Memory B cell (primary cell): Measurements from ENCODE around the gene SLC16A11.

ENCODE experiments used
- ATAC-seq: fragments of 150-1000 bp; cut with Tn5 transposase; 2 replicates; pipeline ENCODE4 v1.10.0; 2021; ENCODE audit warnings: low read depth, mild to moderate bottlenecking, moderate library complexity
- DNase-seq, 2 donors: peaks; one replicate each; pipeline ENCODE4 v3.0.0; 2022; ENCODE audit warnings: low spot score in 2 of 2
- H3K27ac Mint-ChIP-seq: one replicate; pipeline ENCODE4 v1.8.0; 2022; ENCODE audit warnings: mild to moderate bottlenecking, moderate library complexity, mixed read lengths
- H3K27me3 Mint-ChIP-seq: one replicate; pipeline ENCODE4 v1.8.0; 2022; ENCODE audit warnings: mixed read lengths
- H3K36me3 Mint-ChIP-seq: one replicate; pipeline ENCODE4 v1.8.0; 2022; ENCODE audit warnings: mild to moderate bottlenecking, mixed read lengths
- H3K4me1 Mint-ChIP-seq: one replicate; pipeline ENCODE4 v1.8.0; 2022; ENCODE audit warnings: mixed read lengths
- H3K4me3 Mint-ChIP-seq: one replicate; pipeline ENCODE4 v1.8.0; 2022; ENCODE audit warnings: mild to moderate bottlenecking, moderate library complexity, mixed read lengths
- H3K9me3 Mint-ChIP-seq: one replicate; pipeline ENCODE4 v1.8.0; 2022; ENCODE audit warnings: mixed read lengths

Gene SLC16A11

DNA sequence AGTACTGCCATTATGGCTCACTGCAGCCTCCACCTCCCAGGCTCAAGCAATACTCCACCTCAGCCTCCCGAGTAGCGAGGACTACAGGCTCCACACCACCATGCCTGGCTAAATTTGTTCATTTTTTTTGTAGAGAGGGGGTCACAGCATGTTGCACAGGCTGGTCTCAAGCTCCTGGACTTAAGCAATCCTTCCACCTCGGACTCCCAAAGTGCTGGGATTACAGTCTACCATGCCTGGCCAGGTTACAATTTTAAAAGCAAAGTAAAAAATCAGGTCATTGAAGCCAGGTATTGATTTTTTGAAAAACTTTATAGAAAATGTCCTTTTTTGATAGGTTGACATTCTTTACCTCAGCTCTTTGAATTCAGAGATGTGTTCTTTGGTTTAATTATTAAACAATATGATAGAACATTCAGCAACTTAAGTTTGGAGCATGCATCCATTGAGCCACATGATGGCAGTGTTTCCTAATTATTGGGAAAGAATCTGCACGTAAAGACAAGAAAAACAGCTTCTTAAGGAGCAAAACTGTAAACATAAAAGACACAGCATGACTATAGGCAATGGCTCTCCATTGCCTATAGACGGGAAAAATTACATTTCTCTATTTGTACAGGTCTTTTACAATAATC, 1.7 kb upstream of the SLC16A11 start:
- Mint-ChIP-seq H3K9me3 (no peaks in the 10 kb centered on the region), H3K27me3 (no peaks in the 10 kb centered on the region), H3K36me3 (no peaks in the 10 kb centered on the region), H3K27ac (peak overlapping the region; percentile 86), H3K4me3 (peak overlapping the region; percentile 85), H3K4me1 (peaks cover 26% of the 10 kb centered on the region)
- ATAC-seq (peak; percentile 33), DNase-seq (peak in 1 of 2 donors; percentile 61)

DNA sequence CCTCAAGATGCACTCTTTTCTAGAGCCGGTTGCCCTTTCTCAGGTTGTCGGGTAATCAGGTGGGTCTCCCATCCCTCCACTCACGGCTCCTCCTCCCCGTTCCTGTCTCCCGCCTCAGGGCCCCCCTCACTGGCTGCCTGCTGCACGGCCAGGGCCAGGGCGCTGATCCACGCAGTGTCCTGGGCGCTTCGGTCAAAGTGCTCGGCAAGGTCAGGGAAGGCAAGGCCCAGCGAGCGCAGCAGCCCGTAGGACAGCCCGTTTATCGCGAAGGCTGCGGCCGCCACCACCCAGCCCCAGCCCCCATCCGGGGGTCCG, 753 bp downstream of the SLC16A11 start:
- Mint-ChIP-seq H3K27me3 (no peaks in the 10 kb centered on the region), H3K4me3 (peak overlapping the region; percentile 83), H3K27ac (no peak overlapping the region), H3K9me3 (no peaks in the 10 kb centered on the region), H3K4me1 (peaks cover 35% of the 10 kb centered on the region), H3K36me3 (peaks cover 4% of the 10 kb centered on the region)
- no peak for DNase-seq
- no peak for ATAC-seq

DNA sequence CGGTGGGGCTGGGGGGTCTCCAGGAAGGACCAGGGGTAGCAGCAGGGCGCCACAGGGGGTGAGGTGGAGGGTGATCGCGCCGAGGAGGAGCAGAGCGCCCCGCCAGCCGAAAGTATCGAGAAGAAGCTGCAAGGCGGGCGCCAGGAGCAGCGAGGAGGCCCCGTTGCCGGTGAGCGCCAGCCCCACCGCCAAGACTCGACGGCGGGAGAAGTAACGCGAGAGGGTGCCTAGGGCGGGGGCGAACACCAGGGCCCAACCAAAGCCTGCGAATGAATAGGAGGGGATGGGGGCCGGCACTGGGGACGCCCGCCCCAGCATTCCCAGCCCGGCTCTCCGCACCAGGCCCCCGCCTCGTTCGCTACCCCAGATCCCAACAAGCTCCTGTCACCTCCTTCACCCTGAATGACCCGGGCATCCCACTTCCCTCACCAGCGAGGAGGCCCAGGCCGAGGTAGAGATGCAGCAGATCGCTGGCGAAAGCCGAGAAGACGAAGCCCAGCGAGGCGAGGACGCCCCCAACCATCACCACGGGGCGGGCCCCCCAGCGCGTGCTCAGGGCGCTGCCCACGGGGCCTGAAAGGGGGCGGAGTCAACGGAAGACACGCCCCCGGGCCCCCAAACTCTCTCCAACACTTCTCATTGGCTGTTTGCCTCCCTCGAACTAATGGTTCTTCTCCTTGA, 1.3 kb downstream of the SLC16A11 start:
- peaks cover 37% of the 10 kb centered on the region for H3K4me1 Mint-ChIP-seq
- H3K27me3 Mint-ChIP-seq: no peaks in the 10 kb centered on the region
- DNase-seq (peak; percentile 40 to 57), ATAC-seq (peak; percentile 26)
- H3K9me3 Mint-ChIP-seq: no peaks in the 10 kb centered on the region
- H3K4me3 Mint-ChIP-seq: peak overlapping the region; percentile 83
- peaks cover 4% of the 10 kb centered on the region for H3K36me3 Mint-ChIP-seq
- peak overlapping the region; percentile 87 for H3K27ac Mint-ChIP-seq

DNA sequence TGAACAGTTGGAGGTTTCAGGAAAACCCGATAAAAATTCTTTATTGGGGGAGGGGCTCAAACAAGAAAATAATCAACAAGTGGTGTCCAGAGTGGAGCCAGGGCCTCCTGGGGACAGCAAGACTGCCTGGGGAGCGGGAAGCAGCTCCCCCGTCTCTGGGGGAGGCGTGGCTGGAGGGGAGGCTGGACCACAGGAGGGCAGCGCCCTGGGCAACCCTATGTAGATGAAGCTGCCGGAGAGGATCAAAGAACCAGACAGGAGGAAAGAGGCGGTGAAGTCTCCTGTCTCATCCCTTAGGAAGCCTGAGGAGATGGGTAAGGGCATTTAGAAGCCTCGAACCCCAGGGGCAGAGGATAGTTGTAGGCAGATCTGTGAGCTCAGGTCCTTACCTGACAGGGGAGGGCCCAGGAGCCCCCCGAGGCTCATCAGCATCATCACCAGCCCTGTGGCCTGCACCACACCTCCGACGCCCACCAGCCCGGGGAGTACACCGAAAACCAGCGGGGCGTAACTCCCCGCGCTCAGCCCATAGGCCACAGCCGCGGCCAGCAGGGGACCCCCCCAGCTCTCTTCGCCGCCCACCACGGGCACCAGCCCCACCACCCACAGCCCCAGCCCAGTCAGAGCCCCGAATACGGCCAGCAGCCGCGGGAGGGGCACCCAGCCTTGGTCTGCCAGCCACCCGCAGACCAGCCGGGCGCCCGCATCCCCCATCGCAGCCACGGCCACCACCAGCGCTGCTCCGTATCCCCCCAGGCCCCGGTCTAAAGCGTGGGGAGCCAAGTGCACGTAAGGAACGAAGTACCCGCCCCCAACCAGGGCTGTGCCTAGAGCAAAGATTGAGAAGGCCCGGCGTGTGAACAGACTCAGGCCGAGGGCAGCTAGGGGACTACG, 2.0 kb downstream of the SLC16A11 start:
- DNase-seq: peak in 1 of 2 donors; percentile 20
- ATAC-seq: peak; percentile 21
- no peaks in the 10 kb centered on the region for H3K27me3 Mint-ChIP-seq
- H3K9me3 Mint-ChIP-seq: no peaks in the 10 kb centered on the region
- H3K4me1 Mint-ChIP-seq: peaks cover 32% of the 10 kb centered on the region
- peak overlapping the region; percentile 87 for H3K27ac Mint-ChIP-seq
- peaks cover 4% of the 10 kb centered on the region for H3K36me3 Mint-ChIP-seq
- peak overlapping the region; percentile 83 for H3K4me3 Mint-ChIP-seq

DNA sequence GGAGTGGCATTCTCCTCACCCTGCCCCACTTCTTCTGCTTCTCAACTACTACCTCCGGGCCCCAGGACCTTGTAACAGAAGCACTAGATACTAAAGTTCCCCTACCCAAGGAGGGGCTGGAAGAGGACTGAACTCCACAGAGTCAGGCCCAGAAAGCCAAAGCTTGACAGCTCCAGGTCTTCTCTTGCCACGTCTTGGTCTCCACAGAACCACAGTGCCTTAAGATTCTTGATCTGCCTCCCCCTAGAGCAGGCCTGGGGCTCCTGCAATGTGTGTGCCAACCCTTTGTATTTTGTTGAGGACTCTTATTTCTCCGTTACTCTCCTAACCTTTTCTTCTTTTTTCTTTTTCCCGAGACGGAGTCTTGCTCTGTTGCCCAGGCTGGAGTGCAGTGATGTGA, 4.1 kb downstream of the SLC16A11 start:
- Mint-ChIP-seq H3K27ac (peak overlapping the region; percentile 46), H3K4me3 (no peak overlapping the region), H3K27me3 (no peaks in the 10 kb centered on the region), H3K36me3 (peaks cover 4% of the 10 kb centered on the region), H3K9me3 (no peaks in the 10 kb centered on the region), H3K4me1 (peaks cover 37% of the 10 kb centered on the region)
- ATAC-seq (no peak), DNase-seq (no peak)

DNA sequence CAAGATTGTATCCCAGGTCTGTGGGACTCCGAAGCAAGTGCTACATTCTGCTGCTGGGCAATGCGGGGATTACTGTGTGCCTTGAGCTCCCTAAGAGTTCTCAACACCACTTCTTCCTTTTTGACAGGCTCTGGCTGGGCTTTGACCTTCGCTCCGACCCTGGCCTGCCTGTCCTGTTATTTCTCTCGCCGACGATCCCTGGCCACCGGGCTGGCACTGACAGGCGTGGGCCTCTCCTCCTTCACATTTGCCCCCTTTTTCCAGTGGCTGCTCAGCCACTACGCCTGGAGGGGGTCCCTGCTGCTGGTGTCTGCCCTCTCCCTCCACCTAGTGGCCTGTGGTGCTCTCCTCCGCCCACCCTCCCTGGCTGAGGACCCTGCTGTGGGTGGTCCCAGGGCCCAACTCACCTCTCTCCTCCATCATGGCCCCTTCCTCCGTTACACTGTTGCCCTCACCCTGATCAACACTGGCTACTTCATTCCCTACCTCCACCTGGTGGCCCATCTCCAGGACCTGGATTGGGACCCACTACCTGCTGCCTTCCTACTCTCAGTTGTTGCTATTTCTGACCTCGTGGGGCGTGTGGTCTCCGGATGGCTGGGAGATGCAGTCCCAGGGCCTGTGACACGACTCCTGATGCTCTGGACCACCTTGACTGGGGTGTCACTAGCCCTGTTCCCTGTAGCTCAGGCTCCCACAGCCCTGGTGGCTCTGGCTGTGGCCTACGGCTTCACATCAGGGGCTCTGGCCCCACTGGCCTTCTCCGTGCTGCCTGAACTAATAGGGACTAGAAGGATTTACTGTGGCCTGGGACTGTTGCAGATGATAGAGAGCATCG, 5.6 kb downstream of the SLC16A11 start:
- Mint-ChIP-seq H3K36me3 (peaks cover 4% of the 10 kb centered on the region), H3K4me3 (peak overlapping the region; percentile 45), H3K27ac (peak overlapping the region; percentile 52), H3K9me3 (no peaks in the 10 kb centered on the region), H3K4me1 (peaks cover 38% of the 10 kb centered on the region), H3K27me3 (no peaks in the 10 kb centered on the region)
- no peak for DNase-seq
- no peak for ATAC-seq

DNA sequence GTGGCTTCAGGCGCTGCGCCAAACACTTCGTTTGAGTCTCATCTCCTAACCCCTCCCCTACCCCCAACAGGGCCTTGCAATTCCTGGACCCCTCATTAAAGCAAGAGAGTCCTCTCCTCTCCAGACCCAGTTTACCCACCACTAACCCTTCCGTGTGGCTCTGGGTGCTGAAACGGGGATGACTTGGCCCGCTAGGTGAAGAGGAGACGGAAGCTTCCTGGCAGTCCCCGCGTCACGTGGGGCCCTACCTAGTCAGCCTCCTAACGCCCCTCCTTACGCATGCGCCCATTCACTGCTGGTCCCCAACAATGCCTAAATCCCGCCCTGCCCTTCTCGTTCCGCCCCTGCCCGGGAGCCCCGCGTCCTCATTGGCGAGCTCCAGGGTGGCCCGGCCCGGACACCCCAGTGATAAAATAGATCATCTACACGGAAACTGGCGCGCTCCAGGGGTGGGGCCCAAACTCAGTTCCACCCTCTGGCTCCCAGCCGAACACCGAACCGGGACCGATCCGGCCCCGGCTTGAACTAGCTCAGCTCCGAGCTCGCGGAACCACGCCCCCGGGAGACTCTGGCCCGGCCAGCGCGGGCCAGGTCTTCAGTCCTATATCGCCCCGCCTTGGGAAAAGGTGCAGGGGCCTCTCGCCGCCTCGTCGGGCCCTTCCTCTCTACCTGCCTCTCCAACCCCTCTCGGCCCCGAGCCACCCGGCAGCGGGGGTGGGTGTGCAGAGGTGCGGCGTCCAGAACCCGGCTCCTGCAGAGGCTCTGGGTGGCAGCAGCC, 8.1 kb downstream of the SLC16A11 start, which contains the start of gene SLC16A13:
SLC16A13 (plus strand) TSS at position 425 of the 778 bp plus-strand sequence. CDS start 368 bp downstream, outside the sequence.
- Mint-ChIP-seq H3K27me3 (no peaks in the 10 kb centered on the region), H3K9me3 (no peaks in the 10 kb centered on the region), H3K4me3 (peak within 1 kb of the TSS; percentile 92), H3K4me1 (peaks cover 30% of the 10 kb centered on the region), H3K27ac (peak within 1 kb of the TSS; percentile 97), H3K36me3 (peaks cover 4% of the 10 kb centered on the region)
- DNase-seq: peak; percentile 90 to 96
- peak; percentile 92 for ATAC-seq

DNA sequence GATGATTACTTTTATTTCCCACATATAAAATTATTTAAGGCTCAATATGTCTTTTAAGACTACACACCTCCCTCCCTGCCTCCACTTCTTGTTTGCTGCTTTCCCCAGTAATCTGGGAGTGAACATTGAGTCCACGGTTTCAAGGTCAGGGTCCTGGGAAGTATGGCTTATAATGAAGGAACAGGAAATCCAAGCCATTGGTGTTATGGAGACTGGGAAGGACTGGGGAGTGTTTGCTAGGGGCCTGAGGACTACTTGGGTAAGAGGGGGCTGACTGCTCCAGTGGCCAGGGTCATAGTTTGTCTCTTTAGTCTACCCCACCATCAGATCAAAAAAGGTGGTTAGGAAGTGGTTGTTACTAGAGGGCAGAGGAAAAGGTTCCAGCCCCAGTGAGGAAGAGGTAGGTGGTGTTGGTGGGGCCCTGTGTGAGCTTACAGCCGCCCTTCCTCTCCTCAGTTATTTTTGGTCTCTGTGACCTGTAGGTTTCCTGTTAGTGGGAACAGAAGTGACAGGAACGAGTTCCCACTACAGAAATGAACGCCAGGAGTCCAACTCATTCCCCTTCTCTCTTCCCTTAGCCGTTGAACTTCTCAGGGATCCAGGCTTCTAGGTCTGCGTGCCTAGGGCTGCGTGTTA, 8.8 kb downstream of the SLC16A11 start:
- peaks cover 35% of the 10 kb centered on the region for H3K4me1 Mint-ChIP-seq
- peak; percentile 22 for ATAC-seq
- no peaks in the 10 kb centered on the region for H3K27me3 Mint-ChIP-seq
- H3K4me3 Mint-ChIP-seq: peak overlapping the region; percentile 92
- no peaks in the 10 kb centered on the region for H3K9me3 Mint-ChIP-seq
- H3K36me3 Mint-ChIP-seq: peaks cover 4% of the 10 kb centered on the region
- DNase-seq: no peak
- H3K27ac Mint-ChIP-seq: peak overlapping the region; percentile 97

DNA sequence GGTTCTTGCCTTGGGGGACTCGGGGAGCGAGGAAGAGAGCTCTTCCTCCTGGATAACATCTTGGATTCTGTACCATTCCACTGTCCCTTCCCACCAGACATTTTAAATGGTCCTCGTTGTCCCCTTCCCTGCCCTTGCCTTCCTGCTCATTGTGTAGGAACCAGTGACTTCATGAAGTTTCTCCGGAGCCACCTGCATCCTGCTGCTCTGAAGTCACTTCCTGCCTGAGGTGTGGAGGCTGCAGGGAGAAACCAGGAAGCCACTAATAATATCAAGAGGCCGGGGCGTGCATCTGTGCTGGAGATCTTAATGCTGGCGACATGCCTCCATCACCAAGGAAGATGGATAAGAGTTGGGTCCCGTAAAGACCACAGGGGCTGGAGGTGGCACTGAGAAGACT, 14.2 kb downstream of the SLC16A11 start:
- Mint-ChIP-seq H3K36me3 (no peaks in the 10 kb centered on the region), H3K27ac (peak overlapping the region; percentile 26), H3K4me1 (peaks cover 22% of the 10 kb centered on the region), H3K27me3 (no peaks in the 10 kb centered on the region), H3K9me3 (no peaks in the 10 kb centered on the region), H3K4me3 (peak overlapping the region; percentile 54)
- DNase-seq (no peak), ATAC-seq (peak; percentile 44)

DNA sequence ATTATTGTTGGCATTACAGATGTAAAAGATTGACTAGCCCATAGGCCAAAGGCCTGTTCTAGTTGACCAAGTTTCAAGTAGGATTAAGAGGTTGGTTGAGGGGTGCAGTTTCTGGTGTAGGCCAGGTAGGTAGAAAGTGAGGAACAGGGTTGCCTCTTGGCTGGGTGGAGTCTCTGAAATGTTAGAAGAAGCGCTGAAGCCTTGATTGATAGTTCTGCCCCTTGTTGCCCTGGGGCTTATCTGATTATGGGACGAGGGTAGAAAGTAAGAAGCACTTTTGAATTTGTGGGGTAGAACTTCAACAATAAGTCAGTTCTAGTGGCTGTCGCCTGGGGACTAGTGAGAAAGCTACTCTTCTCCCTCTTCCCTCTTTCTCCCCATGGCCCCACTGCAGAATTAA, 14.8 kb downstream of the SLC16A11 start:
- peaks cover 19% of the 10 kb centered on the region for H3K4me1 Mint-ChIP-seq
- H3K9me3 Mint-ChIP-seq: no peaks in the 10 kb centered on the region
- ATAC-seq (no peak), DNase-seq (no peak)
- no peak overlapping the region for H3K4me3 Mint-ChIP-seq
- H3K36me3 Mint-ChIP-seq: no peaks in the 10 kb centered on the region
- H3K27ac Mint-ChIP-seq: no peak overlapping the region
- no peaks in the 10 kb centered on the region for H3K27me3 Mint-ChIP-seq

DNA sequence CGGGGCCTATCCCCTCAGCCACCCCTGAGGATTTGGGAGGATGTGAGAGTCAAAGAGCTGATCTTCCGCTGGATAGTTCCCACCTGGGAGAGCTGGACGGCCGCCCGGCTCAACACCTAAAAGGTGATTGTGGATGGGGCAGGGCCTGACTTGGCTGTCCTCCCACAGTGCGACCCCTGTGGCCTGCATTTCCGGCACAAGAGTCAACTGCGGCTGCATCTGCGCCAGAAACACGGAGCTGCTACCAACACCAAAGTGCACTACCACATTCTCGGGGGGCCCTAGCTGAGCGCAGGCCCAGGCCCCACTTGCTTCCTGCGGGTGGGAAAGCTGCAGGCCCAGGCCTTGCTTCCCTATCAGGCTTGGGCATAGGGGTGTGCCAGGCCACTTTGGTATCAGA, 16.6 kb downstream of the SLC16A11 start:
- Mint-ChIP-seq H3K27me3 (no peaks in the 10 kb centered on the region), H3K27ac (no peak overlapping the region), H3K4me1 (peaks cover 31% of the 10 kb centered on the region), H3K36me3 (no peaks in the 10 kb centered on the region), H3K4me3 (no peak overlapping the region), H3K9me3 (no peaks in the 10 kb centered on the region)
- DNase-seq (no peak), ATAC-seq (no peak)

DNA sequence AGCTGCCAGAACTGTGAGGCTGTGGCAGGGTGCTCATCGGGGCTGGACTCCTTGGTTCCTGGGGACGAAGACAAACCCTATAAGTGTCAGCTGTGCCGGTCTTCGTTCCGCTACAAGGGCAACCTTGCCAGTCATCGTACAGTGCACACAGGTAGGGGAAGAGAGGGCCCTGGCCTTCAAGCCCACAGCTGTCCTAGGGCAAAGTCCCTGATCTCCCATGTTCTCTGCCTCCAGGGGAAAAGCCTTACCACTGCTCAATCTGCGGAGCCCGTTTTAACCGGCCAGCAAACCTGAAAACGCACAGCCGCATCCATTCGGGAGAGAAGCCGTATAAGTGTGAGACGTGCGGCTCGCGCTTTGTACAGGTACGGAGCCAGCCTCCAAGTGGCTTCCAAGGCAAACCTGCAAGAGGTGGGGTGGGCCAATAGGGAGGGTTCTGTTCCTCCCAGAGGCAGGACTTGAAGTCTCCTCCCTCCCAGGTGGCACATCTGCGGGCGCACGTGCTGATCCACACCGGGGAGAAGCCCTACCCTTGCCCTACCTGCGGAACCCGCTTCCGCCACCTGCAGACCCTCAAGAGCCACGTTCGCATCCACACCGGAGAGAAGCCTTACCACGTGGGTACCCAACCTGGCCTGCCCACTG, 17.3 kb downstream of the SLC16A11 start:
- no peaks in the 10 kb centered on the region for H3K36me3 Mint-ChIP-seq
- DNase-seq (no peak), ATAC-seq (no peak)
- H3K4me3 Mint-ChIP-seq: no peak overlapping the region
- no peaks in the 10 kb centered on the region for H3K27me3 Mint-ChIP-seq
- H3K9me3 Mint-ChIP-seq: no peaks in the 10 kb centered on the region
- H3K4me1 Mint-ChIP-seq: peaks cover 35% of the 10 kb centered on the region
- H3K27ac Mint-ChIP-seq: no peak overlapping the region
